Mucosa of descending colon (tissue), 3 donors: ENCODE results near the gene TMEM141. TPM values are rescaled to one million over a fixed set of nuclear protein-coding genes. Genes with fewer than 3 reads are reported as not detected.
"Not testable (repeated sequence)": the region's sequence is repeated elsewhere in the genome, so short reads cannot be mapped to it uniquely, and the experiment has no call there.

Experiments used
- ATAC-seq: fragments of 200-7000 bp; cut with Tn5 transposase; one replicate; pipeline ENCODE4 v1.9.1; 2020; ENCODE audit warnings: mild to moderate bottlenecking, moderate library complexity
- DNase-seq, 3 donors: peaks; one replicate each; pipeline ENCODE4 v3.0.0-alpha.2; 2020
- H3K36me3 ChIP-seq: fragments of 200-600 bp; one replicate; pipeline ENCODE4 v1.8.0; 2021; ENCODE audit warnings: low read depth, mild to moderate bottlenecking
- H3K4me1 ChIP-seq: fragments of 200-600 bp; one replicate; pipeline ENCODE4 v1.8.0; 2021; ENCODE audit warnings: low read depth, mild to moderate bottlenecking
- H3K4me3 ChIP-seq: fragments of 200-600 bp; one replicate; pipeline ENCODE4 v1.8.0; 2021; ENCODE audit warnings: mild to moderate bottlenecking
- H3K9me3 ChIP-seq: fragments of 200-600 bp; one replicate; pipeline ENCODE4 v1.8.0; 2021; ENCODE audit warnings: mild to moderate bottlenecking
- CTCF ChIP-seq: fragments of 200-600 bp; IDR thresholded peaks from one replicate; pipeline ENCODE4 v1.8.0; 2022; ENCODE audit warnings: antibody characterized with exemption, mild to moderate bottlenecking
- intact Hi-C, 2 donors: fragments of 100-400 bp; cut with DNase I in 1 of 2; cut with micrococcal nuclease in 1 of 2; formaldehyde crosslinking; loops; one replicate each; pipeline versions ENCODE4 v1.11.0 to v1.11.1; 2022; cut with DNase I, micrococcal nuclease
- microRNA-seq: library from miRNA; unstranded; fragments of <30 nt; microRNA quantifications from one replicate; pipeline ENCODE4, GENCODE V29; 2019
- total RNA-seq, 3 donors: library from RNA; stranded (reverse); fragmentation: NEBNext Ultra II Directional in 2 of 3; extraction: Animal tissue kit (Norgen Biotek cat#: 25700) in 2 of 3; gene quantifications; one replicate each; pipeline versions ENCODE4 v1.2.1 to v1.2.4, GENCODE V29; 2021 to 2023
- donor health status: DM: no; HTN: no; CAD: no; lungs with moderate emphysema.
- donor health status: DM: no; HTN: no; CAD: no.
- donor health status: DM: no; HTN: yes; CAD: no.

Gene TMEM141
- total RNA-seq, 3 donors from 2014 or later = 110 to 373 (median 127) TPM

GRCh38 chr9:136839229-136840139 lies 48.3 kb downstream of the TMEM141 start:
- H3K4me3 ChIP-seq = no peak overlapping the region
- DNase-seq (peak in 1 of 3 donors; percentile 55), ATAC-seq (no peak)
- intact Hi-C loops = no loop called here
- TF ChIP-seq CTCF = no peak
- no peaks in the 10 kb centered on the region for H3K36me3 ChIP-seq
- no peaks in the 10 kb centered on the region for H3K9me3 ChIP-seq
- peaks cover 44% of the 10 kb centered on the region for H3K4me1 ChIP-seq

GRCh38 chr9:136840140-136840876 lies 49.2 kb downstream of the TMEM141 start:
- peak in 2 of 3 donors; percentile 54 to 68 for DNase-seq

GRCh38 chr9:136840877-136841645 lies 49.9 kb downstream of the TMEM141 start:
- no peak overlapping the region for H3K4me3 ChIP-seq
- ATAC-seq = peak; percentile 70
- DNase-seq = peak; percentile 81 to 91 (median 88)
- intact Hi-C loops = no loop called here
- peaks cover 44% of the 10 kb centered on the region for H3K4me1 ChIP-seq
- no peak for TF ChIP-seq CTCF
- H3K9me3 ChIP-seq = no peaks in the 10 kb centered on the region
- no peaks in the 10 kb centered on the region for H3K36me3 ChIP-seq

More at GRCh38 chr9:136840140-136840876, 49.2 kb downstream of the TMEM141 start:
- intact Hi-C loops = no loop called here
- ATAC-seq = peak; percentile 29
- no peak for TF ChIP-seq CTCF
- Histone ChIP-seq H3K4me3 (no peak overlapping the region), H3K36me3 (no peaks in the 10 kb centered on the region), H3K4me1 (peaks cover 44% of the 10 kb centered on the region), H3K9me3 (no peaks in the 10 kb centered on the region)

- H3K4me3 ChIP-seq, H3K9me3 ChIP-seq, H3K36me3 ChIP-seq, intact Hi-C loops: not testable (repeated sequence)
- ATAC-seq (peak; percentile 34), DNase-seq (peak; percentile 61 to 78 (median 75))
- H3K4me1 ChIP-seq = peaks cover 44% of the 10 kb centered on the region
Measured at GRCh38 chr9:136841646-136842379, 50.7 kb downstream of the TMEM141 start.

GRCh38 chr9:136842380-136842948 lies 51.3 kb downstream of the TMEM141 start, which contains the start of gene AJM1:
Gene AJM1 (plus strand): TSS chr9:136842478. CDS start chr9:136844415, 1,937 bp downstream.
- H3K4me3 ChIP-seq, H3K9me3 ChIP-seq, H3K36me3 ChIP-seq, intact Hi-C loops: not testable (repeated sequence)
- DNase-seq (peak; percentile 83 to 89 (median 85)), ATAC-seq (peak; percentile 67)
- H3K4me1 ChIP-seq = peaks cover 47% of the 10 kb centered on the region
- TF ChIP-seq CTCF = peak; percentile 90

Small RNAs within 50 kb of the gene (microRNA-seq; reads per million reads assigned to microRNA genes)
- gene MIR4292 (not detected), gene MIR6722 (not detected)

Other genes with a start within 250 kb of the TMEM141 start
- gene NOTCH1, start 245.3 kb upstream of the TMEM141 start, total RNA-seq = 100 to 1,000 TPM in 1 of 3 donors, 10 to 100 TPM in 2; 59.0 to 101 (median 72.6) TPM
- gene EGFL7, start 128.4 kb upstream of the TMEM141 start, total RNA-seq = 10 to 100 TPM; 15.9 to 43.4 (median 18.9) TPM
- 100 to 1,000 TPM; 113 to 296 (median 152) TPM for gene AGPAT2, start 103.9 kb upstream of the TMEM141 start, total RNA-seq
- 1 to 10 TPM; 1.0 to 10.0 (median 2.9) TPM for gene DIPK1B, start 78.8 kb upstream of the TMEM141 start, total RNA-seq
- gene LCN10, start 48.4 kb upstream of the TMEM141 start, total RNA-seq = 1 to 10 TPM in 2 of 3 donors, under 1 TPM in 1; 0.12 to 5.1 (median 2.7) TPM
- gene LCN6, start 42.8 kb upstream of the TMEM141 start, total RNA-seq = 1 to 10 TPM; 1.0 to 8.5 (median 4.7) TPM
- gene LCN8, start 33.1 kb upstream of the TMEM141 start, total RNA-seq = not detected
- gene LCN15, start 26.8 kb upstream of the TMEM141 start, total RNA-seq = 10 to 100 TPM in 1 of 3 donors, 1 to 10 TPM in 2; 1.6 to 17.2 (median 3.7) TPM
- gene CCDC183, start 5.0 kb downstream of the TMEM141 start, total RNA-seq = 10 to 100 TPM in 1 of 3 donors, 1 to 10 TPM in 2; 4.0 to 38.0 (median 7.0) TPM
- 100 to 1,000 TPM in 2 of 3 donors, 10 to 100 TPM in 1; 92.1 to 142 (median 112) TPM for gene RABL6, start 16.6 kb downstream of the TMEM141 start, total RNA-seq
- gene AJM1, start 51.1 kb downstream of the TMEM141 start, total RNA-seq = 10 to 100 TPM in 2 of 3 donors, 1 to 10 TPM in 1; 7.4 to 21.6 (median 16.4) TPM
- gene PHPT1, start 58.1 kb downstream of the TMEM141 start, total RNA-seq = 100 to 1,000 TPM in 2 of 3 donors, 10 to 100 TPM in 1; 96.4 to 163 (median 102) TPM
- gene MAMDC4, start 61.0 kb downstream of the TMEM141 start, total RNA-seq = 10 to 100 TPM; 15.4 to 43.8 (median 18.5) TPM
- gene EDF1, start 75.0 kb downstream of the TMEM141 start, total RNA-seq = 100 to 1,000 TPM; 311 to 445 (median 397) TPM
- 10 to 100 TPM; 19.6 to 28.2 (median 21.1) TPM for gene TRAF2, start 95.2 kb downstream of the TMEM141 start, total RNA-seq
- 100 to 1,000 TPM; 127 to 197 (median 142) TPM for gene FBXW5, start 153.4 kb downstream of the TMEM141 start, total RNA-seq
- 10 to 100 TPM in 2 of 3 donors, 1 to 10 TPM in 1; 3.2 to 15.4 (median 10.4) TPM for gene C8G, start 153.9 kb downstream of the TMEM141 start, total RNA-seq
- gene LCN12, start 160.9 kb downstream of the TMEM141 start, total RNA-seq = 10 to 100 TPM in 1 of 3 donors, 1 to 10 TPM in 2; 6.8 to 10.7 (median 7.6) TPM
- 10 to 100 TPM in 2 of 3 donors, 1 to 10 TPM in 1; 2.5 to 45.4 (median 16.1) TPM for gene PTGDS, start 186.2 kb downstream of the TMEM141 start, total RNA-seq
- gene LCNL1, start 191.6 kb downstream of the TMEM141 start, total RNA-seq = under 1 TPM in 2 of 3 donors, not detected in 1; 0.17 to 0.76 TPM
- gene PAXX, start 201.1 kb downstream of the TMEM141 start, total RNA-seq = 10 to 100 TPM; 32.0 to 39.9 (median 34.1) TPM
- 1 to 10 TPM in 1 of 3 donors, under 1 TPM in 2; 0.82 to 1.9 (median 0.99) TPM for gene CLIC3, start 205.2 kb downstream of the TMEM141 start, total RNA-seq
- gene ABCA2, start 236.9 kb downstream of the TMEM141 start, total RNA-seq = 10 to 100 TPM; 20.1 to 77.2 (median 48.0) TPM
- gene FUT7, start 240.7 kb downstream of the TMEM141 start, total RNA-seq = under 1 TPM in 2 of 3 donors, not detected in 1; 0.14 to 0.27 TPM